Body of pancreas (tissue), 4 donors: Measurements from ENCODE around the gene ING1.

Experiments
- CTCF ChIP-seq, 7 experiments: fragments of 450-650 bp in 4 of 7; fragments of 200-600 bp in 3 of 7; sonication (generic) in 3 of 7; IDR thresholded peaks; one replicate each; pipeline ENCODE4 v1.5.1; 2016 to 2019; ENCODE audit warnings: antibody characterized with exemption in 7 of 7
- POLR2A ChIP-seq, 3 donors: fragments of 450-650 bp; IDR thresholded peaks; one replicate each; pipeline ENCODE4 v1.6.1; 2016; ENCODE audit warnings: antibody characterized with exemption in 3 of 3, mild to moderate bottlenecking in 2 of 3

- no peak for TF ChIP-seq CTCF (IDR thresholded peaks at IDR 0.05)
- no peak for TF ChIP-seq POLR2A (IDR thresholded peaks at IDR 0.05)
Measured at GRCh38 chr13:110683921-110684320, 29.6 kb upstream of the ING1 start.
